KMS-11 (cell line): ENCODE data around the gene SLC2A13.

Experiments used
- H2AFZ ChIP-seq: fragments of 200-600 bp; sonication (generic); 2 replicates; pipeline ENCODE4 v1.6.1; 2016; ENCODE audit warnings: antibody characterized with exemption, mixed run types, low read depth
- H3K27ac ChIP-seq: fragments of 200-600 bp; sonication (generic); 2 replicates; pipeline ENCODE4 v1.6.1; 2016; ENCODE audit warnings: mild to moderate bottlenecking, mixed run types
- H3K27me3 ChIP-seq: fragments of 200-600 bp; sonication (generic); 2 replicates; pipeline ENCODE4 v1.6.1; 2017; ENCODE audit warnings: mild to moderate bottlenecking, low read depth, mixed run types, moderate library complexity; ENCODE audit not compliant: insufficient read depth
- H3K36me3 ChIP-seq: fragments of 200-600 bp; sonication (generic); 2 replicates; pipeline ENCODE4 v1.6.1; 2017; ENCODE audit warnings: mild to moderate bottlenecking, mixed run types; ENCODE audit not compliant: insufficient read depth
- H3K4me1 ChIP-seq: fragments of 200-600 bp; sonication (generic); 2 replicates; pipeline ENCODE4 v1.6.1; 2016; ENCODE audit warnings: mild to moderate bottlenecking, low read depth, mixed run types; ENCODE audit not compliant: poor library complexity, severe bottlenecking
- H3K4me2 ChIP-seq: fragments of 200-600 bp; sonication (generic); 2 replicates; pipeline ENCODE4 v1.7.0; 2016; ENCODE audit warnings: mild to moderate bottlenecking, mixed run types
- H3K4me3 ChIP-seq: fragments of 200-600 bp; sonication (generic); IDR thresholded peaks from 2 replicates; pipeline ENCODE4 v1.6.1; 2017; ENCODE audit warnings: low read depth, low read length, mixed read lengths; ENCODE audit not compliant: insufficient read depth
- H3K79me2 ChIP-seq: fragments of 200-600 bp; sonication (generic); 2 replicates; pipeline ENCODE4 v1.6.1; 2016; ENCODE audit warnings: low read depth, mixed run types; ENCODE audit not compliant: insufficient read depth
- H3K9ac ChIP-seq: fragments of 200-600 bp; sonication (generic); 2 replicates; pipeline ENCODE4 v1.6.1; 2016; ENCODE audit warnings: mild to moderate bottlenecking, mixed run types
- H4K20me1 ChIP-seq: fragments of 200-600 bp; sonication (generic); 2 replicates; pipeline ENCODE4 v1.6.1; 2016; ENCODE audit warnings: mild to moderate bottlenecking, mixed run types; ENCODE audit not compliant: insufficient read depth
- TF ChIP-seq, protein P1 (sequence below): fragments of 200-600 bp; sonication (generic); conservative IDR thresholded peaks from 2 replicates; pipeline ENCODE4 v1.6.1; 2017; ENCODE audit warnings: low read depth, mild to moderate bottlenecking, antibody characterized with exemption, low read length, moderate library complexity, mixed read lengths

The SLC2A13 gene

DNA sequence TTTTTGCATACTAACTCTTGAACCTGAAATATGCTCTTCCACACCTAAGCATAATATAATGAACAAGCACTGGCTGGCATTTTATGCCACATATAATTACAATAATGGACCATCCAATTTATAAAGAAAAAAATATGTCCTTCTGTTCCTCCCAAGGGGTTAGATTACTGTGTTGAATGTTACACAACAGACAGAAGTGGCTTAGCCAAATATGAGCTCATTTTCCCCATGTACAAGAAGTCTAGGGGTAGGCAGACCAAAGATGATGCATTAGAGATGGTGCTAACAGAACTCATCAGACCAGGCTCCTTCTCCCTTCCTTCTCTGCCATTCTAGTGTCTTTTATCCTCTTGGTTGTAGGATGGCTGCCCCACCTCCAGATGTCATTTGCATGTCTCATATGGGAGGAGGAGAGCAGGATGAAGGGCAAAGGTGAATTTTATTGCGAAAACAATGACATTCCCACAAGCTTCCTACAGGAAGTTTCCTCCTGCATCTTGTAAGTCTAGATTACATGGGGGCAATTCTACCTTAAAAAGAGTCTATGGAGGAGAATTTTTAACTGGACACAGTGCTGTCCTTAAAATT, 43.9 kb upstream of the SLC2A13 start:
- H3K4me3 ChIP-seq = no peak overlapping the region
- TF ChIP-seq, protein P1, sequence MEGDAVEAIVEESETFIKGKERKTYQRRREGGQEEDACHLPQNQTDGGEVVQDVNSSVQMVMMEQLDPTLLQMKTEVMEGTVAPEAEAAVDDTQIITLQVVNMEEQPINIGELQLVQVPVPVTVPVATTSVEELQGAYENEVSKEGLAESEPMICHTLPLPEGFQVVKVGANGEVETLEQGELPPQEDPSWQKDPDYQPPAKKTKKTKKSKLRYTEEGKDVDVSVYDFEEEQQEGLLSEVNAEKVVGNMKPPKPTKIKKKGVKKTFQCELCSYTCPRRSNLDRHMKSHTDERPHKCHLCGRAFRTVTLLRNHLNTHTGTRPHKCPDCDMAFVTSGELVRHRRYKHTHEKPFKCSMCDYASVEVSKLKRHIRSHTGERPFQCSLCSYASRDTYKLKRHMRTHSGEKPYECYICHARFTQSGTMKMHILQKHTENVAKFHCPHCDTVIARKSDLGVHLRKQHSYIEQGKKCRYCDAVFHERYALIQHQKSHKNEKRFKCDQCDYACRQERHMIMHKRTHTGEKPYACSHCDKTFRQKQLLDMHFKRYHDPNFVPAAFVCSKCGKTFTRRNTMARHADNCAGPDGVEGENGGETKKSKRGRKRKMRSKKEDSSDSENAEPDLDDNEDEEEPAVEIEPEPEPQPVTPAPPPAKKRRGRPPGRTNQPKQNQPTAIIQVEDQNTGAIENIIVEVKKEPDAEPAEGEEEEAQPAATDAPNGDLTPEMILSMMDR = no peak
- no peaks in the 10 kb centered on the region for H3K79me2 ChIP-seq
- H2AFZ ChIP-seq = no peak overlapping the region
- no peaks in the 10 kb centered on the region for H4K20me1 ChIP-seq
- no peaks in the 10 kb centered on the region for H3K36me3 ChIP-seq
- no peaks in the 10 kb centered on the region for H3K27me3 ChIP-seq
- no peak overlapping the region for H3K27ac ChIP-seq
- no peaks in the 10 kb centered on the region for H3K4me1 ChIP-seq
- H3K4me2 ChIP-seq = no peak overlapping the region
- H3K9ac ChIP-seq = no peak overlapping the region

DNA sequence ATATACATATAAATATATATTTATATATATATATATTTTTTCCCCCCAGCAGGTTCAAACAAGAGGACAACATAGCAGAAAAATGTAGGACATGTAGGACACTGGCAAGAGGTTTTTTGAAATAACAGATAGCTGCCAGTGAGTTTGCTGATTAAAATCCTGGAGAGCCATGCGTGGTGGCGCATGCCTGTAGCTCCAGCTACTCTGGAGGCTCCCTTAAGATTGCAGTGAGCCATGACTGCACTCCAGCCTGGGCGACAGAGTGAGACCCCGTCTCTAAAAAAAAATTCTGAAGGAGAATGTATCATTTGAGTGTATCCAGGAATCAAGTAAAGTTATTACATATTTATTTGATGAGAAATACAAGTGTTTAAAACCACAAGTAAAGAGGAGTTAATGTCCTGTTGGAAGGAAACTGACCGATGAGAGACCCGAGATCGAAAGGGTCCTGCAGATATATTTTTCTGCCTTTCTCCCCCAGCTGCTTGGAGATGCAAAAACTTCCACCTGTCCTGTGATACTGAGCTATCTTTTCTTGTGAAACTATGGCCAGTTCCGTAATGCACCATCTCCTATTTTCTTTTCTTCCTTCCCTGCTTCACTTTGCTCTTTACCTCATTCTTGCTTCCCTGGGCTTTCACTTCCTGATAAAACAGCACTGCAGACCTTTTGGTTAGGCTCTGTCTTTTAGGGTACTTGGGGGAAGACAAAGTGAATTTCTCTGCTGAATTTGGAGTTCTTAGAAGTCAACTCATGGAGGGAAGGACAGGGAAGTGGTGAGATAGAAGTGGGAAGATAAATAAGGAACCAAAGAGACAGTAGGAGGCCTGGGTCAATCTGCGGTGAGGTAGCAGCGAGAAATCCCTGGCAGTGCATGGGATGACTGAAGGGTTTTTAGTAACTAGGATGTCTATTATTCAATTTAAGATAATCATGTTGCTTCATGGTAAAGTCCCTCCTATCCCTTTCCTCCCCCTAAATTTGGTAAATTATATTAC, 41.2 kb upstream of the SLC2A13 start:
- H4K20me1 ChIP-seq = no peaks in the 10 kb centered on the region
- H3K4me2 ChIP-seq = no peak overlapping the region
- H3K36me3 ChIP-seq = no peaks in the 10 kb centered on the region
- no peak overlapping the region for H2AFZ ChIP-seq
- TF ChIP-seq, protein P1 = no peak
- H3K27ac ChIP-seq = no peak overlapping the region
- no peak overlapping the region for H3K4me3 ChIP-seq
- no peaks in the 10 kb centered on the region for H3K79me2 ChIP-seq
- H3K4me1 ChIP-seq = no peaks in the 10 kb centered on the region
- H3K27me3 ChIP-seq = no peaks in the 10 kb centered on the region
- H3K9ac ChIP-seq = no peak overlapping the region

DNA sequence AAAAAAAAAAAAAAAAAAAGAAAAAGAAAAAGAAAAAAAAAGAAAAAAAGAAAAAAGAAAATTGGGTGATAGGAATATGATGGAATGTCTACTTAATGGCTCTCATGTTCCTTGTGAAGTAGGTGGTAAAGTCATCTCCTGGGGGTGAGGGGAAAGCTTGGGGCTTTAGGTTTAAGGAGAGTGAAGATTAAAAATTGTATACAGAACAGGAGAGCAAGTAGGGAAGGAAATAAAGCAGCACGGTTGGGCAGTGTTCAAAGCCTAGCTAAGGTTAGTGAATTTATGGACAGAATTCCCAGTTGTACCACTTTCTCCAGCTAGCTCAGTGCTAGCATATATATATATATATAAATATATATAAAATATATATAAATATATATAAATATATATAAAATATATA, 40.0 kb upstream of the SLC2A13 start:
- Histone ChIP-seq H3K79me2 (no peaks in the 10 kb centered on the region), H3K4me2 (no peak overlapping the region), H3K27ac (no peak overlapping the region), H4K20me1 (no peaks in the 10 kb centered on the region), H3K4me3 (no peak overlapping the region), H3K4me1 (no peaks in the 10 kb centered on the region), H3K27me3 (no peaks in the 10 kb centered on the region), H2AFZ (no peak overlapping the region), H3K36me3 (no peaks in the 10 kb centered on the region), H3K9ac (no peak overlapping the region)
- TF ChIP-seq, protein P1 = no peak

DNA sequence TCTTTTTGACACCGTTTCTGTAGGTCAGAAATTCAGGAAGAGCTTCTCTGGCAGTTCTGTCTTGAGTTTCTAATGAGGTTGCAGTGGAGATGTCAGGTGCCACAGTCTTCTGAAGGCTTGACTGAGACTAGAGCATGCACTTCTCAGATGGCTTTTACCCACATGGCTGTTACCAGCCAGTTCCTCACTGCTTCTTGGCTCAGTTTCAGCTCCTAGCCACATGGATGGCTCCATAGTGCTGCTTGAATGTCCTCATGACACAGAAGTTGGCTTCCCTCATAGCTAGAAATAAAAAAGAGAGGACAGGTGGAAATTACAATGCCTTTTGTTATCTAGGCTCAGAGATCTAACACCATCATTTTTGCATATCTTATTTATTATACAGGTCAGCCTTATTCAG, 38.1 kb upstream of the SLC2A13 start:
- Histone ChIP-seq H4K20me1 (no peaks in the 10 kb centered on the region), H3K4me3 (no peak overlapping the region), H2AFZ (no peak overlapping the region), H3K4me1 (no peaks in the 10 kb centered on the region), H3K36me3 (no peaks in the 10 kb centered on the region), H3K4me2 (no peak overlapping the region), H3K9ac (no peak overlapping the region), H3K79me2 (no peaks in the 10 kb centered on the region), H3K27ac (no peak overlapping the region), H3K27me3 (no peaks in the 10 kb centered on the region)
- TF ChIP-seq, protein P1 = no peak
